GM12878 (cell line): ENCODE measurements around the gene NPLOC4. TPM values are rescaled to one million over a fixed set of nuclear protein-coding genes. Genes with fewer than 3 reads are reported as not detected.

Experiments used
- ATAC-seq: fragments of 200-7000 bp; cut with Tn5 transposase; 3 replicates; pipeline ENCODE4 v1.9.1; 2020; ENCODE audit warnings: mild to moderate bottlenecking, moderate library complexity
- BruUV-seq: library from RNA; stranded (reverse); fragments of 400-500 nt; replicated peaks from 2 replicates; lab custom pipeline; 2021; lab: Mats Ljungman, UMichigan
- CTCF ChIA-PET: fragments of 300-600 bp; sonication (Branson Sonifier 250); formaldehyde crosslinking; extraction: SDS; loops from one replicate; lab custom pipeline; 2021; ENCODE audit warnings: inconsistent platforms; lab: Yijun Ruan, JAX
- POLR2A ChIA-PET: fragments of 350-600 bp; formaldehyde crosslinking; extraction: SDS; loops from one replicate; lab custom pipeline; 2021; ENCODE audit warnings: inconsistent platforms; lab: Charles Lee
- RAD21 ChIA-PET: fragments of 300-600 bp; sonication (Branson Sonifier 250); formaldehyde crosslinking; loops from one replicate; lab custom pipeline; 2023; ENCODE audit warnings: antibody characterized with exemption; ENCODE audit not compliant: unreplicated experiment; lab: Charles Lee
- SMC1A ChIA-PET: fragments of 300-600 bp; sonication (Branson Sonifier 250); formaldehyde crosslinking; loops from one replicate; lab custom pipeline; 2023; ENCODE audit not compliant: unreplicated experiment, uncharacterized antibody; lab: Charles Lee
- DNase-seq: peaks from one replicate; pipeline ENCODE4 v3.0.0-alpha.2; 2011; ENCODE audit warnings: low read depth, low spot score
- FAIRE-seq: peaks from 3 replicates; lab custom pipeline; 2011; peaks lifted over from hg19 to GRCh38; lab: Jason Lieb, UNC
- H2AFZ ChIP-seq: 2 replicates; pipeline ENCODE4 v1.6.0; 2011; ENCODE audit warnings: low read depth, low read length, control low read depth; ENCODE audit not compliant: control insufficient read depth
- H3K27ac ChIP-seq: 2 replicates; pipeline ENCODE4 v1.5.1; 2011; ENCODE audit warnings: control low read depth; ENCODE audit not compliant: control insufficient read depth, insufficient read depth
- H3K27me3 ChIP-seq, 2 experiments: replicated peaks in 1 of 2; 2 replicates each; pipeline versions ENCODE4 v1.6.0 to v1.6.1; 2011; ENCODE audit warnings: low read length in 1 of 2; ENCODE audit not compliant: control insufficient read depth in 2 of 2, insufficient read depth in 2 of 2
- H3K36me3 ChIP-seq, 2 experiments: 2 replicates each; pipeline ENCODE4 v1.5.1; 2011; ENCODE audit warnings: low read length in 1 of 2; ENCODE audit not compliant: control insufficient read depth in 2 of 2, insufficient read depth in 2 of 2
- H3K4me1 ChIP-seq: 2 replicates; pipeline ENCODE4 v1.6.1; 2011; ENCODE audit warnings: mild to moderate bottlenecking, low read length, moderate library complexity, mixed read lengths; ENCODE audit not compliant: control insufficient read depth, insufficient read depth
- H3K4me2 ChIP-seq: 2 replicates; pipeline ENCODE4 v1.6.0; 2011; ENCODE audit warnings: control low read depth; ENCODE audit not compliant: control insufficient read depth, insufficient read depth
- H3K4me3 ChIP-seq: fragments of 200-600 bp; sonication (generic); 2 replicates; pipeline ENCODE4 v1.5.1; 2016
- H3K79me2 ChIP-seq: 2 replicates; pipeline ENCODE4 v1.6.0; 2011; ENCODE audit warnings: low read length; ENCODE audit not compliant: control insufficient read depth, insufficient read depth
- H3K9ac ChIP-seq: 2 replicates; pipeline ENCODE4 v1.8.0; 2011; ENCODE audit warnings: low read length, control low read depth, mixed read lengths; ENCODE audit not compliant: control insufficient read depth, insufficient read depth
- H3K9me3 ChIP-seq: replicated peaks from 3 replicates; pipeline ENCODE4 v1.5.1; 2011; ENCODE audit warnings: mild to moderate bottlenecking, low read length; ENCODE audit not compliant: control insufficient read depth, insufficient read depth
- H4K20me1 ChIP-seq: 2 replicates; pipeline ENCODE4 v1.6.0; 2011; ENCODE audit not compliant: control insufficient read depth, insufficient read depth
- CBX3 ChIP-seq: fragments of 200-600 bp; sonication (generic); IDR thresholded peaks from 2 replicates; pipeline ENCODE4 v1.6.1; 2016; ENCODE audit warnings: low read depth, borderline replicate concordance
- ESRRA ChIP-seq: IDR thresholded peaks from 2 replicates; pipeline ENCODE4 v1.6.1; 2012; ENCODE audit warnings: mild to moderate bottlenecking, low read length, improper control_type of control experiment
- HDAC6 ChIP-seq: fragments of 200-600 bp; sonication (generic); IDR thresholded peaks from one replicate; pipeline ENCODE4 v1.8.0; 2017; ENCODE audit warnings: antibody characterized with exemption; ENCODE audit not compliant: unreplicated experiment
- POLR2A ChIP-seq: IDR thresholded peaks from 2 replicates; pipeline ENCODE4 v1.6.1; 2011; ENCODE audit warnings: low read depth, mild to moderate bottlenecking, low read length
- POLR2AphosphoS2 ChIP-seq: IDR thresholded peaks from 2 replicates; pipeline ENCODE4 v1.6.1; 2011; ENCODE audit warnings: low read depth, mild to moderate bottlenecking, low read length, improper control_type of control experiment, moderate library complexity
- RBBP5 ChIP-seq: fragments of 200-600 bp; sonication (generic); conservative IDR thresholded peaks from 2 replicates; pipeline ENCODE4 v1.6.1; 2016
- RUNX3 ChIP-seq: IDR thresholded peaks from 2 replicates; pipeline ENCODE4 v1.6.1; 2012; ENCODE audit warnings: low read length, inconsistent platforms
- SREBF1 ChIP-seq: IDR thresholded peaks from 2 replicates; pipeline ENCODE4 v1.6.1; 2012; ENCODE audit warnings: mild to moderate bottlenecking, low read length
- STAT3 ChIP-seq: IDR thresholded peaks from 2 replicates; pipeline ENCODE4 v1.6.1; 2011; ENCODE audit warnings: low read depth, low read length, improper control_type of control experiment
- SUZ12 ChIP-seq: fragments of 200-600 bp; sonication (generic); IDR thresholded peaks from one replicate; pipeline ENCODE4 v1.6.1; 2018; ENCODE audit warnings: antibody characterized with exemption, mild to moderate bottlenecking; ENCODE audit not compliant: unreplicated experiment
- WRNIP1 ChIP-seq: IDR thresholded peaks from 2 replicates; pipeline ENCODE4 v1.6.1; 2011; ENCODE audit warnings: low read depth, low read length, improper control_type of control experiment, borderline replicate concordance
- ZNF274 ChIP-seq: IDR thresholded peaks from one replicate; pipeline ENCODE4 v1.8.0; 2011; ENCODE audit not compliant: insufficient read length, insufficient read depth
- whole genome bisulfite sequencing: methylation state at CpG from one replicate; pipeline ENCODE4 v1.1.6; 2016; ENCODE audit warnings: low lambda C conversion rate; ENCODE audit not compliant: insufficient replicate concordance, insufficient coverage; ENCODE audit errors: missing lambda C conversion rate; 5-methylcytosine and 5-hydroxymethylcytosine counted together
- in situ Hi-C: fragments of 300-500 bp; cut with MboI; formaldehyde crosslinking; loops from 9 replicates; pipeline ENCODE4 v1.14.3; 2018; ENCODE audit warnings: mixed read lengths
- intact Hi-C: fragments of 100-400 bp; cut with micrococcal nuclease; formaldehyde crosslinking; loops from one replicate; pipeline ENCODE4 v1.14.2; 2022; ENCODE audit not compliant: unreplicated experiment
- polyA plus RNA-seq, 11 experiments: library from polyadenylated mRNA; depleted of rRNA in 4 of 11; unstranded in 6 of 11; stranded (reverse) in 5 of 11; fragments of >200 nt; fragmentation: Nextera tagmentation in 4 of 11; fragmentation: Illumina TruSeq in 1 of 11; extraction: Ambion mirVana in 4 of 11; extraction: Trizol in 1 of 11; gene quantifications; 1 replicate in 1 of 11; 2 replicates in 10 of 11; pipeline versions ENCODE4 v1.2.1 to v1.2.3, GENCODE V29; 2011 to 2016; ENCODE audit warnings: inconsistent platforms in 2 of 11, missing spikeins in 2 of 11, low read depth in 1 of 11
- total RNA-seq, 4 experiments: library from RNA; depleted of rRNA in 3 of 4; stranded (reverse); fragments of >200 nt in 3 of 4; fragmentation: Illumina TruSeq in 1 of 4; extraction: Trizol in 1 of 4; gene quantifications; 2 replicates each; pipeline versions ENCODE4 v1.2.1 to v1.2.3, GENCODE V29; 2013 to 2021
- TF ChIP-seq, protein P1 (sequence below): IDR thresholded peaks from 2 replicates; pipeline ENCODE4 v1.6.1; 2011; ENCODE audit warnings: mild to moderate bottlenecking, low read depth, low read length, moderate library complexity; ENCODE audit not compliant: insufficient replicate concordance
- TF ChIP-seq, protein P2 (sequence below): IDR thresholded peaks from 2 replicates; pipeline ENCODE4 v1.6.1; 2012; ENCODE audit warnings: low read depth, low read length, improper control_type of control experiment

The NPLOC4 gene
- total and polyA plus RNA-seq, 10 of the 15 experiments (the other 5 are each of a cell fraction or from before 2014, with no cell fraction given) = 1.5 to 83.7 (median 45.8) TPM

DNA sequence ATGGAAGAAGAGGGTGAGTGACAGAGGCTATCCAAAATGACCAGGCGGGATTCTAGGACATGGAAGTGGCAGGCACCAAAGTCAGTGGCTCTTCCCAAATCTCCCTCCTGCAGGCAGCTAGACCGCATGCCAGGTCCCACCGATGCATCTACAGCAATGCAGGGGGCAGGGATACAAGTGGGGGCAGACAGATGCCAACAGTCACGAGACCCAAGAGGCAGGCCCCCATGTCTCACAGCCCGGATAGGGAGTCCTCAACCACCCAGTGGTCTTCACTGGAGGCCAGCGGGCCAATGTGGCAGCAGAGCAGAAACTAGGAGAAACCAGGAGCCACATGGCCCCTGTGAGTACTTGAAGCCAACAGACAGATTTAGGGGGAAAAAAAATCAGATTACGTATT, 20.0 kb downstream of the NPLOC4 start:
- no peak for DNase-seq
- Histone ChIP-seq H3K4me2 (no peak overlapping the region), H3K36me3 (peaks cover 13 to 24% of the 10 kb centered on the region in 2 experiments), H3K4me1 (no peaks in the 10 kb centered on the region), H3K9me3 (no peaks in the 10 kb centered on the region), H3K4me3 (no peak overlapping the region), H4K20me1 (no peaks in the 10 kb centered on the region), H3K9ac (no peak overlapping the region), H2AFZ (no peak overlapping the region), H3K27ac (no peak overlapping the region), H3K79me2 (peaks cover 3% of the 10 kb centered on the region; the same call in 1 of the 2 replicates), H3K27me3 (no peaks in the 10 kb centered on the region)
- WGBS = 36% methylated on average over 7 of the region's 7 CpGs
- CTCF ChIA-PET = no interaction called here
- FAIRE-seq = no peak
- intact Hi-C loops (no loop called here), in situ Hi-C loops (no loop called here)
- RAD21 ChIA-PET = no interaction called here
- POLR2A ChIA-PET = no interaction called here
- no peak for ATAC-seq
- SMC1A ChIA-PET = no interaction called here
- no TSS peak for BruUV-seq
- TF ChIP-seq STAT3 (no peak), POLR2A (no peak), WRNIP1 (no peak), SREBF1 (no peak), RBBP5 (no peak), ZNF274 (no peak), ESRRA (no peak), CBX3 (no peak), RUNX3 (no peak), SUZ12 (no peak), HDAC6 (no peak), POLR2AphosphoS2 (no peak)
- TF ChIP-seq, protein P1, sequence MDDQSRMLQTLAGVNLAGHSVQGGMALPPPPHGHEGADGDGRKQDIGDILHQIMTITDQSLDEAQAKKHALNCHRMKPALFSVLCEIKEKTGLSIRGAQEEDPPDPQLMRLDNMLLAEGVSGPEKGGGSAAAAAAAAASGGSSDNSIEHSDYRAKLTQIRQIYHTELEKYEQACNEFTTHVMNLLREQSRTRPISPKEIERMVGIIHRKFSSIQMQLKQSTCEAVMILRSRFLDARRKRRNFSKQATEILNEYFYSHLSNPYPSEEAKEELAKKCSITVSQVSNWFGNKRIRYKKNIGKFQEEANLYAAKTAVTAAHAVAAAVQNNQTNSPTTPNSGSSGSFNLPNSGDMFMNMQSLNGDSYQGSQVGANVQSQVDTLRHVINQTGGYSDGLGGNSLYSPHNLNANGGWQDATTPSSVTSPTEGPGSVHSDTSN = no peak
- TF ChIP-seq, protein P2, sequence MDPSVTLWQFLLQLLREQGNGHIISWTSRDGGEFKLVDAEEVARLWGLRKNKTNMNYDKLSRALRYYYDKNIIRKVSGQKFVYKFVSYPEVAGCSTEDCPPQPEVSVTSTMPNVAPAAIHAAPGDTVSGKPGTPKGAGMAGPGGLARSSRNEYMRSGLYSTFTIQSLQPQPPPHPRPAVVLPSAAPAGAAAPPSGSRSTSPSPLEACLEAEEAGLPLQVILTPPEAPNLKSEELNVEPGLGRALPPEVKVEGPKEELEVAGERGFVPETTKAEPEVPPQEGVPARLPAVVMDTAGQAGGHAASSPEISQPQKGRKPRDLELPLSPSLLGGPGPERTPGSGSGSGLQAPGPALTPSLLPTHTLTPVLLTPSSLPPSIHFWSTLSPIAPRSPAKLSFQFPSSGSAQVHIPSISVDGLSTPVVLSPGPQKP = no peak
